ENCODE measurements around the gene RNF144B.
"Not testable (repeated sequence)": the region's sequence is repeated elsewhere in the genome, so short reads cannot be mapped to it uniquely, and the experiment has no call there.

RNF144B gene

DNA sequence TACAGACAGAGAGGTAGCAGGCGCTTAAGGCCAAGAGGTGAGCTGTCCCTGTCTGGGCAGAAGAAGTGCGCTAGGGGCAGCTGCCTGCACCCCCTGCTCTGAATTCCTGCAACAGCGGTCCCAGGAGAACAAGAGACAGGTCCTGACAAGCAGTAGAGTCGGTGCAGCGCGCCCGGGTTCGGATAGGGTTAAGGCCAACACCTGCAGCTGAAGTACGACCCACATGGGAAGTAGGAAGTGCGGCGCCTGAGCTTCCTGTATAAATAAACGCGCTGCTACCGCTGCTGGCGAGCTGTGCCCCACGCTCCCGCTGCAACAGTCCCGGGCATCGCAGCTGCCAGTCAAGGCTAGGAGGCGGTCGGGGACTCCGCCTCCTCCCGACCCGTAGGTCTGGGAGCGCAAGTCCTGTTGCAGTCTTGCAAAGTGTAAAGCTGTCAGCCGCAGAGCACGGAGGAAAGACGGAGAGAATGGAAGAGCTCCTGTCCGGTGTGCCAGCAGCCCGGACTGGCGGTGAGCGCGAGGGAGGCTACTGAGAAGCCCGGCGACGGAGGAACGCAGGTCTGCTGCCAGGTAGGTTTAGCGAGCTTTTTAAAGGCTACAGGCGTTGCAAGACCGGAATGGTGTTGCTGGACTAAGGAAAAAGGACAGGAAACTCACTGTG lies at the start of gene RNF144B:
Gene RNF144B, plus strand, starts transcription at position 290 of the 661 bp plus-strand sequence. CDS start 12,185 bp downstream, outside the sequence.
- DNase-seq (ENCODE audit: insufficient read length, low spot score) (peak; percentile 84), FAIRE-seq (peak; percentile 95)

DNA sequence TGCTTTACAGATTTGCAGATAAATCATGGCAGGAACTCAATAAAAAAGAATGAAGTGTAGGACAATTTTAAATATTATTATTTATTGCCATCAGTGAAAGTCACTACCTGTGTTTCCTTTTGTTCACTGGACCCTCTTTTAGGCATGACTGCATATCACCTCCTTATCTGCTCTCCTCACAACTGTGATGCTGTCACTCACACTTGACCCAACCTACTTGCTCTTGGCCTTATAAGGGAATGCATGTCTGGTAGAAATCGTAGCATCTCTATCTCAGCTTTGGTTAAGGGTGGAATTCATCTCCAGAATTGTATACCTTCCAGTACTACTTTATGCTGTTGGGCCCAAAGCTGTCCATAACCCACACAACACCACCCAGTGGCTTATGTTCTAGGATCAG lies 47.6 kb upstream of the RNF144B start:
- FAIRE-seq, result no peak

DNA sequence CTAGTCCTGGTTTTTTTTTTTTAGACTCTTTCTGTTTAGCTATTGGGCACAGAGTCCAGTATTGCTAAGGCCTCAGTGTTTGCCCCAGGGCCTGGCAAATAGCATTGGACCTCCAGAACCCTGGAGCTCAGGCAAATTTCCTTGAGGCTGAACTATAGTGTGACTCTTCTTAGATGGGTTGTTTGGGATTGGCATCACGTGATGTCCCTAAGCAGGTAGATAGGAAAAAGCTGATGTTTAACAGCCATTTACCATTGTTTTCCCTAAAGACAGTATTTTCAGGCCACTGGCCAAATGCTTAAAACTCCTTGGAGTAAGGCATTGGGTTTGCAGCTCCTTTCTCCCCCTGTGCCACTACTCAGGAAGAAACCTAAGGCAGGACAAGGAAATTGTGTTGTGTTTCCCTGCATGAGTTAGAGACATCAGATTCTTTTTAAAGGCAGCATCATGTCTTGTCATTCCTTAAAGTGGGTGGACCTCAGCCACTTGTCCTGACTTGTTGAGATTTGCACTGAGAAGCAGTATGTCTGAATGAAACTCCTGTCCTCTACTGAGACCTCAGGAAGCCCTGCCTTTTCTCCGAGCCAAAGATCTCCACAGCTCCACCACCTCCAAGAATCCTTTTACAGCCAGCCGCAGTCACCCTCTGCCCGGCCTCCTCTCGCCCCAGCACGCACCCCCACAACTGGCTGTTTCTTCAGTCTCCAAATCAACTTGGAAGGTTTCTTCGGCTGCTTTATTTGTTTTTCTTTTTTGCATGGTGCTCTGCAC lies 46.2 kb upstream of the RNF144B start:
- FAIRE-seq (no peak), DNase-seq (ENCODE audit: insufficient read length, low spot score) (no peak)

More for the DNA sequence above, 47.6 kb upstream of the RNF144B start:
- DNase-seq (ENCODE audit: insufficient read length, low spot score), result no peak

DNA sequence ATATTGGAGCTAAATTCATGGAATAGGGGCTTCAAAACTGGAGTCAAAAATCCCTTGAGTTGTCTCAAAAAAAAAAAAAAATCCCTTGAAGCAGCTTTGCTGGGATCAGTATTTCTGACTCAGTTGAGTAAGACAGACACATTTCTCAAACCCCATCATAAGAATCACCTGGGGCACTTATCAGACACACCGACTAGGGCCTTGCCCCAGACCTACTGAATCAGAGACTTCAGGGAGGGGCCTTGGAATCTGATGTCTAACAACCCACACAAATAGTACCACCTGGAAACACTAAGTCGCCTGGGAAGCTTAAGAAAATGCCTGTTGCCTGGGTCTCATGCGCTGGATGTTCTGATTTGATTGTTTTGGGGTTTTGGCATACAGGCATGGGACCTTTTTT lies 44.9 kb upstream of the RNF144B start:
- DNase-seq (ENCODE audit: insufficient read length, low spot score) (no peak), FAIRE-seq (no peak)

DNA sequence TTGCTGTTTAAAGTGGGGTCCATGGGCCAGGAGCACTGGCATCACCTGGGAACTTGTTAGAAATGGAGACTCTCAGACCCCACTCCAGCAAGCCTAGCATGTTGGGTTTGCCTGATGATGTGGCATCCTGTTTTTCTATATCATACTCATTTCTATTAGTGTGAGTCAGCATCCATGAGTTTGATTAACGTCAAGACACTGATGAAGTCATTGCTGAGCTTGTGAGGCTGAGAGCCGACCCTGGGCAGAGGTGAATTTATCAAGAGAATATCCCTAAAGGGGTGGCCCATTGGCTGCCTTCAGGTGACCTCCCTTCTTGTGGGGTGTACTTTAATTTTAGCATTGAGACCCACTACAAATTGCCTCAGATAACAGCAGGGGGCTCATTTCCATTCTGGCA lies 43.4 kb upstream of the RNF144B start:
- DNase-seq (ENCODE audit: insufficient read length, low spot score), result peak; percentile 44
- no peak for FAIRE-seq

DNA sequence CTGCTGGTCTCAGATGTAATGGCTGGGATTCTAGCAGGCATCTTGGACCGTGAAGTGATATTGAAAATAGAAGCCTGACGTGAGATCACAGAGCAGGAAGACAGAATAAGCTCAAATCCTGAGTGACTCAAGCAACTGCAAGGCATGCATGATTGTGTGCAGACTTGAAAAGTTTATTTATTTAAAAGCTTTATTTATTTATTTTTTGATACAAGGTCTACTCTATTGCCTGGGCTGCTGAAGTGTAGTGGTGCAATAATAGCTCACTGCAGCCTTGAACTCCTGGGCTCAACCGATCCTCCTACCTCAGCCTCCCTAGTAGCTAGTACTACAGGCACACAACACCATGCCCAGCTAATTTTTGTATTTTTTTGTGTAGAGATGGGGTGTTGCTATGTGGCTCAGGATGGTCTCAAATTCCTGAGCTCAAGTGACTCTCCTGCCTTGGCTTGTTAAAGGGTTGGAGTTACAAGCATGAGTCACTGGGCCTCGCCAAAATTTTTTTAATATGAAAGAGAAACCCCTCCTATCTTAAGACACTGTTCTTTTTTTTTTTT lies 40.1 kb upstream of the RNF144B start:
- no peak for FAIRE-seq
- no peak for DNase-seq (ENCODE audit: insufficient read length, low spot score)

DNA sequence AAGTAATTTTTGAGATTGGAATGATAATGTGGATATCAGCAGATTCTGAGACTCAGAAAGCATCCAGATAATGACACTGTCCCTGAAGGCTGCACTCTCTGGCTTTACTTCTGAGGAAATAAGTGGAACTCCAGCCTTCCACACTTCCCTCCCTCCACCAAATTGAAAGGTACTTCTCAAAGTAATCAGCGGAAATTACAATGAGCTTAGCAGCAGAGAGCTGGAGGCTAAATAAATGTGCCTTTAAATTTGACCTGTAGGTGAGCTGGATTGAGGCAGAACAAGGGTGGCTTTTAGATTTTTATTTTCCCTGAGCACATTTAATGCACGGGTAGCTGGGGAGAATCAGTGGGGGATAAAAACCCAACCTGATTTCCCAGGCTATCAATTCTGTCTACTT lies 39.3 kb upstream of the RNF144B start:
- FAIRE-seq, result no peak
- no peak for DNase-seq (ENCODE audit: insufficient read length, low spot score)

DNA sequence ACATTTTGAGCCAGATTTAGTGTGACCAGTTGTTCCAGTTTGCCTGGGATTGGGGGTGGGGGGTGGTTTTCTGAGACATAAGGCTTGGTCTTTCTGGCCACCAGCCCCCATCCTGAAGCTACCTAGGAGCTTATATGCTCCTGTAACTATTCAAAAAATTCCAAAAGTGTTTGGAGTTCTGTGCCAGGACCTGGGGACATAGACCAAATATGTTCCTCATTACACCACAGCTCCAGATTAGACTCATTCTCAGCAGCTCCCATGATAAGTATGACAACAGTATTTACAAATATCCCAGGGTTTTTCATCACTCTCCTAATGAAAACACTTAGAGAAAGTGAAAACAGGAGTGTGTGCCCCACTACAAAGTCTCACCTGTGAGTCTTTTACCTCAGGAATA lies 37.8 kb upstream of the RNF144B start:
- DNase-seq (ENCODE audit: insufficient read length, low spot score), result no peak
- no peak for FAIRE-seq

DNA sequence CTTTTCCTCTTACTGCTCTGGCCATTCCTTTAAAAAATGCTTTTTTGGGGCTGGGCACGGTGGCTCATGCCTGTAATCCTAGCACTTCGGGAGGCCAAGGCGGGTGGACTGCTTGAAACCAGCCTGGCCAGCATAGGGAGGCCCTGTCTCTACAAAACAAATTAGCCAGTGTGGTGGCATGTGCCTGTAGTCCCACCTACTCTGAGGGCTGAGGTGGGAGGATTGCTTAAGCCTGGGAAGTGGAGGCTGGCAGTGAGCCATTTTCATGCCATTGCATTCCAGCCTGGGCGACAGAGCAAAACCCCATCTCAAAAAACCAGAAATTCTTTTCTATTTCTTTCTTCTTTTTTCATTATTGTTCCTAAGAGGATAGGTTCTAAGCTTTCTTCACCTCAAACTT lies 36.9 kb upstream of the RNF144B start:
- DNase-seq (ENCODE audit: insufficient read length, low spot score) (no peak), FAIRE-seq (no peak)

DNA sequence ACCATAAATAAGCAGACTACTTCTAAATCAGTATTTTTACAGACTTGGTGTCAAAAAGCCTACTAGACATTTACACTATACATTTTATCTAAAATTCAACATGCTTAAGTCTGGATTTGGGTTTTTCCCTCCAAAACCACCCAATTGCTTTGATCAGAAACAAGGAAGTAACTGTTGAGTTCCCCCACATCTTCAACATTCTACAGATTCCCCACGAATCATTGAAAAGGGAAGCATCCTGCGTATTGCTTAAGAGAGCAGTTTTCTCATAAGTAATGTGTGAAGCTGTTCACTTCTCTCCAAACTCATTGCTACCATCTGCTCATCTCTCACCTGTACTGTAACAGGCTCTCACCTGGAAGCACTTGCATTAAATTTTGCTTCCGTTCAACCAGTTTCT lies 36.4 kb upstream of the RNF144B start:
- DNase-seq (ENCODE audit: insufficient read length, low spot score) (no peak), FAIRE-seq (peak; percentile 54)

DNA sequence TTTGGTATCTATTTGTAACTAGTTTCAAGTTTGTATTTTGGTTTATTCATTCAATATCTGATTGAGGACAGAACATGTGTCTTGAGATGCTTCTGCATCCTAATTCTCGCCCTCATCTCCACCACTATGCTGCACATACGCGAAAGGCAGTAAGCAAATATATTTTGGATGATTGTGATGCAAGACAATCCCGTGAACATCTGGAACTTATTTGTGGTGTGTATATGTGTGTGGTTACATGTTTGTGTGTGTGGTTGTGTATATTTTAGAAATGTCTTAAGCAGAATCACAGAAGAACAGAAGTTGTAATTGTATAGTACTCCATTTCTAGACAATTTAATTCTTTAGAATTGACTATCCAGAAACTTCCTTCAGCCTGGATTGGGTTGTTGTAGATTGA lies 35.1 kb upstream of the RNF144B start:
- no peak for DNase-seq (ENCODE audit: insufficient read length, low spot score)
- no peak for FAIRE-seq

DNA sequence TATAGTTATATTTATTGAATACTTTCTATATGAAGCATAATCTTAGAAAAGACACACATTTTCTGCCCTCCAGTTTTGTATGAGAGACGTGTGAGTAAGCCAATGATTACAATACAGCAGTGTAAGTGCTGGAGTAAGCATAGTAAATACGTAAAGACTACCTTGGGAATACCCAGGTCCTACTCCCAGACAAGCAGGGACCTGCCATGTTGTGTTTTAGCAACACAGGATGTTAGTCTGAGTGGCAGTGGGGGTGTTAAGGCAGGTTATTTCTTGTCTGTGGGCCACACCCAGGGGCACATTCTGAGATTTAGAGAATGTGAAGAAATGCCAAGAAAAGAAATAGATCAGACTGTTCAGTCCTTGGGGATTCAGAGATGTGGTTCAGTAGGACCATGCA lies 34.3 kb upstream of the RNF144B start:
- DNase-seq (ENCODE audit: insufficient read length, low spot score), result no peak
- FAIRE-seq, result no peak

DNA sequence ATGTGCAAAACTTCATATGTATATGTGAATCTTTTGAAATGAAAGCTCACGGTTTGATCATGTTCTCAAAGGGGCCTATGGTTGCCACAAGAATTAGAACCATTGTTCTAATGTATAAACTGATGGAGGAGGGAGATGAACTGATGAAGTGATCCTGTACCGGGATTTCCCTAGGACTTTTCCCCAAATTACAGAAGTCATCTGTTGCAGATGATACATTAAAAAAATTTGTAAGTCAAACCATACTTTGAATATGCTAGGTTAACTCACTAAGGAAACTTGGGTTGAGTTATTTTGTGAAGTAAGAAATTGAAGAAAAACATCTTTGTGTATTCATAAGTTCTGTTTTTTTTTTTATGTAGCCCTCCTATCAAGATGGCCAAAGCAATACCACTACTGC lies 33.9 kb upstream of the RNF144B start:
- DNase-seq (ENCODE audit: insufficient read length, low spot score), result no peak
- no peak for FAIRE-seq

DNA sequence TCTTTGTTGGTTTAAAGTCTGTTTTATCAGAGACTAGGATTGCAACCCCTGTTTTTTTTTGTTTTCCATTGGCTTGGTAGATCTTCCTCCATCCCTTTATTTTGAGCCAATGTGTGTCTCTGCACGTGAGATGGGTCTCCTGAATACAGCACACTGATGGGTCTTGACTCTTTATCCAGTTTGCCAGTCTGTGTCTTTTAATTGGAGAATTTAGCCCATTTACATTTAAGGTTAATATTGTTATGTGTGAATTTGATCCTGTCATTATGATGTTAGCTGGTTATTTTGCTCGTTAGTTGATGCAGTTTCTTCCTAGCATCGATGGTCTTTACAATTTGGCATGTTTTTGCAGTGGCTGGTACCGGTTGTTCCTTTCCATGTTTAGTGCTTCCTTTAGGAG lies 29.6 kb upstream of the RNF144B start:
- not testable (repeated sequence) for FAIRE-seq; DNase-seq (ENCODE audit: insufficient read length, low spot score)

DNA sequence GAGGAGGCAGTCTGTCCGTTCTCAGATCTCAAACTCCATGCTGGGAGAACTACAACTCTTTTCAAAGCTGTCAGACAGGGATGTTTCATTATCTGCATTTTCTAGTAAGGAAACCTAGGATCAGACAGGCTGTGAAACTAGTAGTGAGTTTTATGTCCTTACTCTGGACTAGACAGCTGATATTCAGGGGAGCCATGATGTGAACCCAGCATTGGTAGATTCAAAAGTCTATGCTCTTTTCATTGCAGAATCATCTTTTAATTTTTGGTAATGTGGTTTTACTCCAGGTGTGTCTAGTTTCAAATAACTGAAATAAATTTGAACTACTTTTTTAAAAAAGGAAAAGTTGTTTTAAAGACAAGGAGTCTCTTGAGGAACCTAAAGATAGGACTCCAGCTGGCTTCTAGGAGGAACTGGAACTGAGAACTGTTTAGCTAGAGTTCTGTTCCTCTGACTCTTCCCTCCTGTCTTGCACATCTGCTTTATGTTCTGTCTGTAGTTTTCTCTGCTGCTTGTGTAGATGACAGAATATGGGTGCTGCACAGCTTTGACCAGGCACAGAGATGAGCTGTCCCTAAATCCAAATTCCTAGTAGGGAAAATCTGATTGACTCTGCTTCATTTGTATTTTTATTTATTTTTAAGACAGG lies 27.8 kb upstream of the RNF144B start:
- DNase-seq (ENCODE audit: insufficient read length, low spot score) (no peak), FAIRE-seq (no peak)

DNA sequence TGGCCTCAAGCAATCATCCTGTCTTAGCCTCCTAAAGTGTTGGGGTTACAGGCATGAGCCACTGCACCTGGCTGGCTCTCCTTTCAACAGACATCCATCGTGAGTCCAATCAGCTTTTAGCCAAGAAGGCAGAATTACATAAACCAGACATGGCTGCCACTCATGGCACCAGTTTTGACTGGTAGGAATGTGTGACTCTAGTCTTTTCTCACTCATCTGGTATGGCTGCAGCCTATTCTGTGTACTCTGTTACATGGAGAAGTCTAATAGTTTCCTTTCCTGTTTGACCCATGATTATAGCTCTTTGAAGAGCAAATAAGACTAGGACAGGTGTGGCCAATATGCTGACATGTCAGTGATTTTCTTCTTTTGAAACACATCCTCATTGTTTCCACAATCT lies 27.0 kb upstream of the RNF144B start:
- DNase-seq (ENCODE audit: insufficient read length, low spot score), result no peak
- FAIRE-seq, result no peak

DNA sequence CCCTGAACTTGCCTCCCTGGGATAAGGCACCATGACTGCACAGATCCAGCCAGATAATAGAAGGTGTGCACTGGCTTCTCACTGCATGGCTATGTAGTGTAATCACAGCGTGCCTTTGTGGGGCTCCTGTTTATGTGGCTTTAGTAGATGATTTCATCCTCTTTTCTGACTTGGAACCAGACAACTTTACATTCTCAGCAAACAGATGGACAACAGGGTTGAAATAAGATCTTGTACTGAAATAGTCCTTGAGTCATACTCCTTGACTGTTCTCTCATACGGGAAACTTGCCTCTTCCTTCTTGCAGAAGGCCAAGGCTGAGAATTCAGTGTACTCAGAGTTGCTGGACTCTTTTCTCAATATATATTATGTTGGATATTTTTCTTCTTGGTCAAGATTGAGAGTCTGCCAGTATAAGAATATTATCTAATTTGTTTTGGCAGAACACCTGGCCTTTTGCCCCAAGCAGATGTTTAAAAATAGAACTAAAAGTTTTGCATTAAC lies 25.0 kb upstream of the RNF144B start:
- DNase-seq (ENCODE audit: insufficient read length, low spot score) (peak; percentile 24), FAIRE-seq (no peak)

DNA sequence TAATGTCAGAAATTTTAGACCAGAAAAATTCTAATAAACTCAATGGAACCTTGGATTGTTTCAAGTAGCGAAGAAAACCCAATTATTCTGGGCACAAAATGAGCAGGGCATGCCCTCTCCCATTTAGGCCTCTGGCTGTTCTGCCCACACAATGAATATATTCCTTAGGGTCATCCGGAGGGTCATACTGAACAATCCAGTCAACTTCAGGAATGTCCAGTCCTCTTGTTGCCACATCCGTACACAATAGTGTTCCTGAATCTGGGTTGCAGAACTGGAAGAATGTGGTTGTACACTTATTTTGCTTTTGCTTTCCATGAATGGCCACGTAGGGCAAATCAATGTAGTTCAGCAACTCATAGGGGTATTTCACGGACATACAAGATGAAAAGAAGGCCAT lies 23.4 kb upstream of the RNF144B start:
- FAIRE-seq, result no peak
- no peak for DNase-seq (ENCODE audit: insufficient read length, low spot score)

DNA sequence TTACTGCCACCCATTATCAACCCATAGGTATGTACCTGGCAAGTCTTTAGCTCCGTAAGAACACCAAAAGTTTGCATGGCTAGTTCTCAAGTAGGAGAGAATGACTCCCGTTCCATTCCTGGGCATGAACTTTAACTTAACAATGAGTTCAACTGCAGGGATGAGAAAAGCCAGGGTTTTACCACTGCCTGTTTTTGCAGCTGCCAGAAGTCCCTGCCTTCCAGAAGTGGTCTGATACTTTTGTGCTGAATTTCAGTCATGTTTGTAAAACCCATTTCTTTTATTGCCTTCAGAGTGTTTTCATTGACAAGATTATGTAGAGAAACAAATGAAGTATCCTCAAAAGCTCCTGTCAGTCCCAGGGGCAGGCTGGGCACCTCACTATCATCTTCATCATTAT lies 22.6 kb upstream of the RNF144B start:
- FAIRE-seq; DNase-seq (ENCODE audit: insufficient read length, low spot score): not testable (repeated sequence)

DNA sequence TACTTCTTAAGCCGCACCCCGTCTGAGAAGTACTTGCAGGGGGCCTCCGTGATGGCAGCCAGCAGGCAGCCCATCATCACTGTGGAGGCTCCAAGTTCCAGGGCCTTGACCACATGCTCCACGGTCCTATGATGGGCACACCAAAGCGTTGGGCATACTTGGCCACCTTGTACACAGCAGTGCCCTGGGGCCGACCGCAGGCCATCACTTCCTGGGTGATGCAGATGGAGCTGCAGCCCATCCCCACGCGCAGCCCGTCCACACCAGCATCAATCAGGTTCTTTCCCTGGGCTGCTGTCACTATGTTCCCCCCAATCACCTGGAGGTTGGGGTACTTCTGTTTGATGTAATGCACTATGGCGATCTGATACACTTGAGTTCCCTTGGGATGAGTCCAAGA lies 19.8 kb upstream of the RNF144B start:
- no peak for DNase-seq (ENCODE audit: insufficient read length, low spot score)
- no peak for FAIRE-seq
